BLaER1 treated with 17β-estradiol and CSF1 and Interleukin-3, amounts not matched to agents 10 nM and 100 nM (cell line): ENCODE data around the gene RAB17.
A peak's percentile ranks its signal among the peaks of the same experiment; 100 is the strongest.

Source experiments
- H3K27ac ChIP-seq, 11 experiments: shearing (Covaris generic); formaldehyde crosslinking; 2 replicates each; pipeline ENCODE4 v1.8.1; 2022
- H3K27me3 ChIP-seq, 11 experiments: shearing (Covaris generic); formaldehyde crosslinking; 2 replicates each; pipeline ENCODE4 v1.8.1; 2022
- H3K36me3 ChIP-seq, 11 experiments: shearing (Covaris generic); formaldehyde crosslinking; 2 replicates each; pipeline ENCODE4 v1.8.1; 2022
- H3K4me1 ChIP-seq, 10 experiments: shearing (Covaris generic); formaldehyde crosslinking; 2 replicates each; pipeline ENCODE4 v1.8.1; 2022
- H3K4me2 ChIP-seq, 11 experiments: shearing (Covaris generic); formaldehyde crosslinking; 2 replicates each; pipeline ENCODE4 v1.8.1; 2022
- H3K4me3 ChIP-seq, 10 experiments: shearing (Covaris generic); formaldehyde crosslinking; 2 replicates each; pipeline ENCODE4 v1.8.1; 2022
- H3K9ac ChIP-seq, 11 experiments: shearing (Covaris generic); formaldehyde crosslinking; 2 replicates each; pipeline ENCODE4 v1.8.1; 2022
- H3K9me3 ChIP-seq, 11 experiments: shearing (Covaris generic); formaldehyde crosslinking; replicated peaks in 1 of 11; 2 replicates each; pipeline ENCODE4 v1.8.1; 2022
- H4K20me1 ChIP-seq, 11 experiments: shearing (Covaris generic); formaldehyde crosslinking; 2 replicates each; pipeline ENCODE4 v1.8.1; 2022
- Cebpa-rat ChIP-seq, 11 experiments: shearing (Covaris generic); IDR thresholded peaks; 2 replicates each; pipeline ENCODE4 v1.8.1; 2022

Gene RAB17

DNA sequence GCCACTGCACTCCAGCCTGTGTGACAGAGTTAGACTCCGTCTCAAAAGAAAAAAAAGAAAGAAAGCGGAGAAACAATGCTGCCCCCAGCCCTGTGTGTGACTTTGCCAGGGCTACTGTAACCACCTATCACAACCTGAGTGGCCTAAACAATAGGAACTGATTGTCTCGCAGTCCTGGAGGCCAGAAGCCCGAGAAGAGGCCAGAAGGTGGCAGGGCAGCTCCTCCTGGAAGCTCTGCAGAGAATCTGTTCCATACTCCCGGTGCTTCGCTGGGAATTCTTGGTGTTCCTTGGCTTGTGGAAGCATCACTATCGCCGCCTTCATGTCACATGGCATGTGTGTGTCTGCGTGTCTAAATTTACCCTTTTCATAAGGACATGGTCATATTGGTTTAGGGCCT is 14.4 kb upstream of the RAB17 start:
- no peaks in the 10 kb centered on the region for H4K20me1 ChIP-seq
- peak overlapping the region; percentile 81 to 95 (median 87); a peak in 21 of 22 replicates for H3K27ac ChIP-seq
- no peak for TF ChIP-seq Cebpa-rat (IDR thresholded peaks at IDR 0.05)

DNA sequence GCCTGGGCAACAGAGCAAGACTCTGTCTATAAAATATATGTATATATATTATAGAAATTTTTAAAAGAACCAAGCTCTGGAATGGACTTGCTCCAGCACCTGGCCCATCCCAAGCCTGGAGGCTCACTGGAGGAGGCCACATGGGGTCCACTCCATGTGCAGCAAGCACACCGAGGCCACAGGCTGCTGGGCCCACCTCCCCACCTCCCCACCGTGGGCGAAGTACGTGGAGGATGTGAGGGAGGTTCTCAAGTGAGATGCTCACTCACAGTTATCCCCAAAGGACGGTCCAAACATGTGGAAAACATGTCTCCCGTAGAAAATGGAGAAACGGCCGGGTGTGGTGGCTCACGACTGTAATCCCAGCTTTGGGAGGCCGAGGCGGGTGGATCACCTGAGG is 13.9 kb upstream of the RAB17 start:
- peaks cover 68 to 82% (median 75%) of the 10 kb centered on the region in 10 experiments for H3K4me1 ChIP-seq

More for the DNA sequence above, 14.4 kb upstream of the RAB17 start:
- H3K4me3 ChIP-seq, result no peak overlapping the region
- peaks cover 62 to 76% (median 70%) of the 10 kb centered on the region in 10 experiments for H3K4me1 ChIP-seq
- peak overlapping the region; percentile 86 to 99 (median 95) for H3K4me2 ChIP-seq
- no peaks in the 10 kb centered on the region for H3K36me3 ChIP-seq
- peak overlapping the region in 10 of 11 experiments; percentile 70 to 84 (median 76); a peak in 18 of 22 replicates for H3K9ac ChIP-seq
- H3K9me3 ChIP-seq, result peaks cover 0 to 13% (median 10%) of the 10 kb centered on the region in 11 experiments; a peak in 16 of 22 replicates
- no peaks in the 10 kb centered on the region for H3K27me3 ChIP-seq

DNA sequence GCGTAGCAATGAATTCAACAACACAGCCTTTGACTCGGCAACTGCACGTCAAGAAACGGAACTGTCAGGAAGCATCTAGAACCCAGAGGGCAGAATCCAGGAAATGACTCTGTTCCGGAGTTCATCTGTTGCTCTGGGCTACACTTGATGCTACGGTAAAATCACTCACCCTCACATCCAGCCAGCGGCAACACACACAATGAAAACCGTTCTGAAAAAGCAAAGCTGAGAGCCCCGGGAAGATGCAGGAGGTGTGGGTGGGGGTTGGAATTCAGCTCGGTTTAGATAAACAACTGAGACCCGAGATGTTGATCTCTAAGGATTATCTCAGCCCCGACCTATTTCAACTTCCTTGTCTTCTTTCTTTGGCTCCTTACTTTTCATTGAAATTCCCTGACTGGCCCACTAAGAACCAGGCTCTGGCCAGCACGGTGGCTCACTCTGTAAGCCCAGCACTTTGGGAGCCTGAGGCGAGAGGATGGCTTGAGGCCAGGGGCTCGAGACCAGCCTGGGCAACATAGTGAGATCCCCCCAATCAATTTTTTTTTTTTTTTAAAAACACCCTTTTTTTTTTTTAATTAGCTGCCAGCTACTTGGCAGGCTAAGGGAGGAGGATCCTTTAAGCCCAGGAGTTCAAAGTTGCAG is 13.3 kb upstream of the RAB17 start:
- Histone ChIP-seq H3K4me2 (peak overlapping the region; percentile 86 to 99 (median 95)), H3K27me3 (no peaks in the 10 kb centered on the region), H3K4me1 (peaks cover 74 to 87% (median 81%) of the 10 kb centered on the region in 10 experiments), H3K4me3 (peak overlapping the region in 9 of 10 experiments; percentile 14 to 54 (median 40); a peak in 12 of 20 replicates), H3K9ac (peak overlapping the region; percentile 70 to 84 (median 76)), H3K36me3 (no peaks in the 10 kb centered on the region), H3K9me3 (peaks cover 0 to 13% (median 10%) of the 10 kb centered on the region in 11 experiments; a peak in 16 of 22 replicates), H3K27ac (peak overlapping the region; percentile 81 to 95 (median 87)), H4K20me1 (no peaks in the 10 kb centered on the region)
- no peak for TF ChIP-seq Cebpa-rat (IDR thresholded peaks at IDR 0.05)

More for the DNA sequence above, 13.9 kb upstream of the RAB17 start:
- H3K9me3 ChIP-seq, result peaks cover 0 to 13% (median 10%) of the 10 kb centered on the region in 11 experiments; a peak in 16 of 22 replicates
- H3K9ac ChIP-seq, result peak overlapping the region; percentile 70 to 84 (median 76)
- peak overlapping the region; percentile 81 to 95 (median 87) for H3K27ac ChIP-seq
- H3K4me2 ChIP-seq, result peak overlapping the region; percentile 86 to 99 (median 95)
- H3K36me3 ChIP-seq, result no peaks in the 10 kb centered on the region
- TF ChIP-seq Cebpa-rat (IDR thresholded peaks at IDR 0.05), result no peak
- peak overlapping the region in 2 of 10 experiments; percentile 14 to 48; a peak in 2 of 20 replicates for H3K4me3 ChIP-seq
- no peaks in the 10 kb centered on the region for H4K20me1 ChIP-seq
- no peaks in the 10 kb centered on the region for H3K27me3 ChIP-seq

DNA sequence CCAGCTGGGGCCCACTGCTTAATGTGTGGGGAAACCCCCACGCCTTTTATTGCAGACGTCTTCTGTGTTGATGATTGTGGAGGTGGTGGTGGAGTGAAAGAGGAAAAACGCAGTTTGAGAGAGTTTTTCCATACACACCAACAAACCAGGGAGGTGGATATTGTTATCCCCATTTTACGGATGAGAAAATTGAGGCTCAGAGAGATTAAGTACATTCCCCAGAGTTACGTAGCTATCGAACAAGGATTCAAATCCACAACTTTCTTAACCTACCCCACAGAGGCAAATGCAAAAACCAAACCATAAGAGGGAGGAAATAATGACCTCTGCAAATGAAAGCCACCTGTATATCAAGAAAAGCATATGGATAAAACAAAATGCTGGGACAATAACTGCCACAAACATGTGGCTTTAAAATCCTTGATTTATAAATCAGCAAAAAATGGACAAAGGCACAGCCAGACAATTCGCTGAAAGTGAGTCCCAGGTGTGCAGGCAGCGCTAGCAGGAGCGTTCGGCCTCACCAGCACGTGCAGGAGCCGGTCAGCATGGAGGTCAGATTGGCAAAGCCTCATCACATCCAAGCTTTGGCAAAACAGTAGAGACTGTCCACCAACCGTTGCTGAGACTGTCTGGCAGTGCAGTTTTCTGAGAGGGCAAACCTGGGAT is 12.6 kb upstream of the RAB17 start:
- Histone ChIP-seq H3K4me3 (peak overlapping the region in 9 of 10 experiments; percentile 14 to 54 (median 40); a peak in 15 of 20 replicates), H3K36me3 (no peaks in the 10 kb centered on the region), H3K9me3 (peaks cover 0 to 13% (median 10%) of the 10 kb centered on the region in 11 experiments; a peak in 16 of 22 replicates), H3K9ac (peak overlapping the region; percentile 70 to 84 (median 76)), H3K4me1 (peaks cover 80 to 94% (median 87%) of the 10 kb centered on the region in 10 experiments), H3K4me2 (peak overlapping the region; percentile 86 to 99 (median 95)), H4K20me1 (no peaks in the 10 kb centered on the region), H3K27me3 (no peaks in the 10 kb centered on the region), H3K27ac (peak overlapping the region; percentile 81 to 95 (median 87))
- no peak for TF ChIP-seq Cebpa-rat (IDR thresholded peaks at IDR 0.05)

DNA sequence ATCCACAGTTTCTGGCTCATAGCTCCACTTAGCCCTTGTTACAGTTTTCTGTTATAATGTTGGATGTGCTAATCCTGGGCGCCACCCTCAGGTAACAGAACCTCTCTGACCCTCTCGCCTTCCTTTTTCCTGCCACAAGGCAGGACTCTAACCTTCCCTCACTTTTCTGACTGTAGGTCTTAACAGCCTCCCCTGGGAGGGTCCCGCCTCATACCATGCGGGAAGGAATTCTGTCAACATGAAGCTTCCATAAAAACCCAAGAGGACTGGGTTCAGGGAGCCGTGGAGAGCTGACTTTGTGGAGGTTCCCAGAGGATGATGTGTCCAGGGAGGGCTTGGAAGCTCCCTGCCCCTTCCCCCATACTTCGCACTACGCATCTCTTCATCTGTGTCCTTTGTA is 11.9 kb upstream of the RAB17 start:
- TF ChIP-seq Cebpa-rat (IDR thresholded peaks at IDR 0.05), result no peak
- Histone ChIP-seq H3K9me3 (peaks cover 0 to 6% (median 3%) of the 10 kb centered on the region in 11 experiments; a peak in 16 of 22 replicates), H3K27ac (peak overlapping the region; percentile 81 to 95 (median 87); a peak in 21 of 22 replicates), H3K4me2 (peak overlapping the region; percentile 86 to 99 (median 95)), H3K27me3 (no peaks in the 10 kb centered on the region), H3K9ac (peak overlapping the region in 10 of 11 experiments; percentile 9 to 84 (median 77); a peak in 15 of 22 replicates), H3K36me3 (no peaks in the 10 kb centered on the region), H4K20me1 (no peaks in the 10 kb centered on the region), H3K4me1 (peaks cover 85 to 96% (median 92%) of the 10 kb centered on the region in 10 experiments), H3K4me3 (0 out of 20 replicates have a peak overlapping the region, but pooled peaks of 1 of the 10 experiments have one; percentile 14)

DNA sequence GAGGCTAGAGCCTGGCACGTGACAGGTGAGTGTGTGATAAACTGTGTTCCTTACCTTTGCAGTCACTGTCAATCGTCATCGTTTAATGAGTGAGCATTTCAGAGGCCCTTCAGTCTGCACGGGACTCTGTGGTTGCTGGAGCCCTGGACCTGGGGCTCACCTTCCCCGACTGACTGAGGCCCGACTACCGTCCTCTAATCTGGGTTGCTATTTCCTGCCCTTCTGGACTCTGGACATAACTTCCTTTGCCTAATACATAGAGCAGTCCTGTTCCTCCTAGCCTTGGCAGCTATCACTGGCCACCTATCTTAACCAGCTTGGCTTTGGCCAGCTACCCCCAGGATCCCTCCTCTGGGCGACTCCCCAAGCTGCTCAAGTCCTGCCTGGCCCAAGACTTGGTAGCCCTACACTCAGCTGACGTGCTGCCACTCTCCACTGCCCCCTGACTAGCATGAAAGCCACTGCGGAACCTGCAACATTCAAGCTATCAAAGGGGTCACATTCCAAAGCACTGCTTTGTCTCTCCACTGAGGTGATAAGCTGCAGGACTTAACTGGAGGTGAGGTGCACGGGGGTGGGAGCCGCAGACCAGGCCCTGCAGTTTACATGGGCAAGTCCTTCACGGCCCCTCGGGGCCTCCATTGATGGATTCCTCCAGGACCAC is 11.1 kb upstream of the RAB17 start:
- Histone ChIP-seq H3K9me3 (no peaks in the 10 kb centered on the region), H3K27me3 (no peaks in the 10 kb centered on the region), H3K9ac (peak overlapping the region; percentile 1 to 84 (median 79); a peak in 17 of 22 replicates), H3K36me3 (no peaks in the 10 kb centered on the region), H3K4me2 (peak overlapping the region; percentile 86 to 99 (median 95)), H3K4me1 (peaks cover 93 to 97% (median 96%) of the 10 kb centered on the region in 10 experiments), H3K4me3 (peak overlapping the region in 2 of 10 experiments; percentile 51 to 65; a peak in 3 of 20 replicates), H4K20me1 (no peaks in the 10 kb centered on the region), H3K27ac (peak overlapping the region; percentile 81 to 95 (median 88))
- no peak for TF ChIP-seq Cebpa-rat (IDR thresholded peaks at IDR 0.05)

DNA sequence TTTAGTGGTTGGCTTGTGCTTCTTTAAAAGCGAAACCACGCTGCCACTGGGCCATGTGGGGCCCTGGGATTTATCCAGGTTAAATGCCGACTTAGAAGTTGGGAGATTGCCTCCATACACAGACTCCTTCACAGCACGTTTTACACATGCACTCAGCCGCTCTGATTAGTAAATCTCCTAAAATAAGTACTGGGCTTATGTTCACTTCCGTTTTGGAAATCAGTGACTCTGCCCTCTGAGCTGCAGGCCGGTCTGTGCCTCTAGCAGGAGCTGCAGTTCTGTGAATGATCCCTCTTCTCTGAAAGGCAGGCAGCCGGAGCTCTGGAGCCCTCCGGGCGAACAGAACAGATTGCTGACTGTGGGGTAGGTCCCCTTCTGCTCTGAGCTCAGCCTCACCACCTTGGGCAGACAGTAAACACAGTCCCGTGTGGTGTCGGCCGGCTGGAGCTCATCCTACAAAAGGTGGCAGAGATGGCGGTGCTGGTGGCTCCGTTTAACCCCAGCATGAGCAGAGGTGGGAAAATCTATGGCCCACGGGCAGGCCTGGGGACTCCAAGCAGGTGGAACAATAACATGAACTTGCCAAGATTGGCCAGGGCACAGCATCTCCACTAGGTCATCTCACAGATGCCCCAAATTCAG is 9.8 kb upstream of the RAB17 start:
- peak overlapping the region; percentile 86 to 99 (median 95) for H3K4me2 ChIP-seq
- no peak for TF ChIP-seq Cebpa-rat (IDR thresholded peaks at IDR 0.05)
- H3K4me1 ChIP-seq, result peaks cover 93 to 97% (median 96%) of the 10 kb centered on the region in 10 experiments
- no peaks in the 10 kb centered on the region for H3K9me3 ChIP-seq
- no peaks in the 10 kb centered on the region for H3K27me3 ChIP-seq
- H4K20me1 ChIP-seq, result no peaks in the 10 kb centered on the region
- H3K27ac ChIP-seq, result peak overlapping the region; percentile 81 to 95 (median 88)
- peak overlapping the region; percentile 70 to 88 (median 80) for H3K9ac ChIP-seq
- H3K4me3 ChIP-seq, result peak overlapping the region; percentile 27 to 66 (median 52)
- H3K36me3 ChIP-seq, result no peaks in the 10 kb centered on the region

DNA sequence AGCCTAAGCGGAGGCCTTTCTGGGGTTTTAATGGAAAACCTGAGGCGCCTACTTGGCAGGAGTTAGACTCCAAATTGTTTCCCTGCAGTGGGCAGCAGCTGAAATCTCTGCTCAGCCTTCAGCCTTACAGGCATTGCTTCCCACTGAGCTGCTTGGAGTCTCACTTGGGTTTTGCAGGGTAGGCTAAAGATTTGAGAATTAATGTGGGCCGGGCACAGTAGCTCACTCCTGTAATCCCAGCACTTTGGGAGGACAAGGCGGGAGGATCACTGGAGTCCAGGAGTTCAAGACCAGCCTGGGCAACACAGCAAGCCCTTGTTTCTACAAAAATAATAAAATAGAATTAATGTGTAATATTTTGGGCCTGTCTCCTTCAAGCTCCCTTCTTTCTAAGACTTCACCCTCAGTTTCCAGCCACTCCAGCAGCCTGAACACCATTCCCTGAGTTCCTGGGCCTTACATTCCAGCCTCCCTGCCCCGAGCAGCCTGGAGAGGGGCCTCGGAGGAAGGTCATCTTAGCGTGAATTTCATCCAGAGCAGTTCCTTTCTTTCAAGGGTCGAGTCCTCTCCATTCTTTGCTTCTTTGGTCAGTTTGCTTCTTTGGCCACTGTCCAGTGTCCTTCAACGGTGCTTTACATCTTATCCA is 9.1 kb upstream of the RAB17 start:
- Histone ChIP-seq H3K9me3 (no peaks in the 10 kb centered on the region), H3K4me1 (peaks cover 93 to 97% (median 96%) of the 10 kb centered on the region in 10 experiments), H3K4me3 (peak overlapping the region; percentile 27 to 66 (median 52); a peak in 19 of 20 replicates), H3K36me3 (no peaks in the 10 kb centered on the region), H3K27me3 (no peaks in the 10 kb centered on the region), H3K27ac (peak overlapping the region; percentile 81 to 95 (median 88)), H3K4me2 (peak overlapping the region; percentile 86 to 99 (median 95)), H3K9ac (peak overlapping the region; percentile 70 to 88 (median 80)), H4K20me1 (no peaks in the 10 kb centered on the region)
- no peak for TF ChIP-seq Cebpa-rat (IDR thresholded peaks at IDR 0.05)
